Measurements from ENCODE around the gene ZRANB2.

Gene ZRANB2

DNA sequence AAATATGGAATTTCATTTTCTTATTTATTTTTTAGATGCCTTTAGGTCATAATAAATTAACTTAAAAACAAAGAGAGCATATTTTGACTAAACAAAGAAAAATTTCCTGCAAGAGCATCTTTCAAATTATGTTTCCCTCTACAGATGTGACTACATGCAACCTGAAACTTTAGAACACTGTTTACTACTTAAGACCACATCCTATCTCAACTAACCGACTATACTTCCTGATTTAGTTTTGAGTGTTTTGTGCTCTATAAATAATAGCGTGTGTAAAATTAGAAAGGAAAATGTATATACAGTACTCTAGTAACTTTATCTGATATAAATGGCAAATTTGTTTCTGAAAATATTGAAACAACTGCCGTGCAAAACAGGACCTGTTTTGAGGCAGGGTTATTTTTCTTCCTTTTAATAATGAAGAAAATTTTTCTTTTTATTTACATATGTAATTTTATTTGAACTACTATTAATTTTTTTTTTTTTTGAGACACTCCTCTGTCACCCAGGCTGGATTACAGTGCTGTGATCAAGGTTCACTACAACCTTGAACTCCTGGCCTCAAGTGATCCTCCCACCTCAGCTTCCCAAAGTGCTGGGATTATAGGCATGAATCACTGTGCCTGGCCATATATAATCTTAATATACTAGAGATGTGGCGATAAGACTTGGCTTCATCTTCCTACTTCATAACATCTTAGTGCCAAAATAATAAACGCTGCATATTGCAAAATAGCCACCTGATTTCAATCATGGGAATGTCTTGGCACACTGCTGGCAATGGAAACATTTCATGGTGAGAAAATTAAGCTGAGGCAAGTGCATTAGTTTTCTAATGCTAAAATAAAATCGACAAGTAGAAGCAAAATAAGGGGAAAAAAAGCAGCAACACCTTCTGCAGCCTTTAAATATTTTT lies 12.3 kb downstream of the ZRANB2 start:
- no peak for DNase-seq

- no peak for DNase-seq
Measured at GRCh38 chr1:71054791-71055190, 26.0 kb downstream of the ZRANB2 start.

GRCh38 chr1:71054281-71054731 lies 26.5 kb downstream of the ZRANB2 start:
- DNase-seq: peak in 1 of 2 experiments; percentile 35

GRCh38 chr1:71053758-71054157 lies 27.1 kb downstream of the ZRANB2 start:
- DNase-seq: peak in 1 of 2 experiments; percentile 23

DNA sequence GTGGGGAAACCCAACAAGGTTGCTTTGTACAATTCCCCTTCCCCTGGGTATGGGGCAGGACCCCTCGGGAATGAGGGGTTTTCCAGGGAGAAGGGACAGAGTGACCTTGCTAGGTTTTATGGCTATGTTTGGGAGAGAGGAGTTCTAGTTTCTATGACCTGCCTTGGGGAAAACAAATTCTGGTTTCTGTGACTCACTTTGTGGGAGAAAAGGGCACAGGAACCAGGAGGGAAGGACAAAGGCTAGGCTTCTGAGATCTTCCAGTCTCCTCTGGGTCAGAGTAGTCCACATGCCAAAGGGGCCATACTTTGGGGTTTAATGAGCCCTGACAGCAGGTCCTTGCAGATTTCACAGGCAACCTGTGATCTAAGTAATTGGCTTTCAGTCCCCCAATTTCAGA lies 27.7 kb downstream of the ZRANB2 start:
- DNase-seq: no peak

- DNase-seq: no peak
Measured at GRCh38 chr1:71049951-71050598, 30.8 kb downstream of the ZRANB2 start.

DNA sequence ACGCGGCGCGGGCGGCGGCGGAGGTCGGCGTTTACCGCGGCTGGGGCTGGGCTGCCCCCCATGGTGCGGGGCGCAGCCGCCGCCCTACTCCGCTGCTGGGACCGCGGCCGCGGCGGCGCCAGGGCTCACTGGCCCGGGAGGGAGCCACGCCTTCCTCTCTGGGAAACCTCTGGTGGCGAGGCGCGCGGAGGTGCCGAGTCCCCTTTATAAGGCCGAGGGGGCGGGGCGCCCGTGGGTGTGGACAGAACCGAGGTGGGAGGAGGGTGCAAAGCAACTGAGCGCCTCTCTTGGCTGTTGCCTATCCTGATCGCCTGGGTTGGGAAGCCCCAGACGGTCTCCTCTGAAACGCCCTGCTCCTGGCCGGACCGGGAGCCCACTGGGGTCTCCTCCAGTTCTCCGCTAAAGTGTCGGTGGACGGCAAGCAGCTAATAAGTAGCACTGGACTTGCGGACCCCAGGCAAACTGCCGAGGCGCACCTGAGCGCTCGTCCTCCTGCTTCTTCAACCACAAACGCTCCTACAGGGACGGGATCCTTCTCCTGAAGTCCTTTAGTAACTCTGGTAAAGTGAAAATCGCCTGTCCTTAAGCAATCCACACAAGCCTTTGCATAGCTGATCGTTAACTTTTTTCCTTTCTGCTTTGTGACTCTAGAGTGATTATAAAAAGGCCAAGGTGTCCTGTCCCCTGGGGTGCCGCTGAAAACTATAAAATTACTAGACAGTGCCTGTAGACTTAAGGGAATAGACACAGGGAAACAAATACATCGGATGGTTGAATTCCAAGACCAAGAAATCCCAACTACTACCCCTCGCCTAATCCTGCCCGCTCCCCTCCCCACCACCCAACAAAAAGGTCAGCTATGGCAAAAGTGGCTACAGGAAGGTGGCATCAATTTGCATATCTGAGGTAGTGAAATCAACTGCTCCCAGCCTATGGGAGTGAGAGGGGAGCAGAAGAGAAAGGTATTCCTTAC lies 32.9 kb downstream of the ZRANB2 start, which contains the start of gene PTGER3:
TSS of gene PTGER3 (minus strand) at position 182 of the 973 bp plus-strand sequence. CDS start 239 bp downstream, outside the sequence.
- peak; percentile 51 to 58 for DNase-seq

DNA sequence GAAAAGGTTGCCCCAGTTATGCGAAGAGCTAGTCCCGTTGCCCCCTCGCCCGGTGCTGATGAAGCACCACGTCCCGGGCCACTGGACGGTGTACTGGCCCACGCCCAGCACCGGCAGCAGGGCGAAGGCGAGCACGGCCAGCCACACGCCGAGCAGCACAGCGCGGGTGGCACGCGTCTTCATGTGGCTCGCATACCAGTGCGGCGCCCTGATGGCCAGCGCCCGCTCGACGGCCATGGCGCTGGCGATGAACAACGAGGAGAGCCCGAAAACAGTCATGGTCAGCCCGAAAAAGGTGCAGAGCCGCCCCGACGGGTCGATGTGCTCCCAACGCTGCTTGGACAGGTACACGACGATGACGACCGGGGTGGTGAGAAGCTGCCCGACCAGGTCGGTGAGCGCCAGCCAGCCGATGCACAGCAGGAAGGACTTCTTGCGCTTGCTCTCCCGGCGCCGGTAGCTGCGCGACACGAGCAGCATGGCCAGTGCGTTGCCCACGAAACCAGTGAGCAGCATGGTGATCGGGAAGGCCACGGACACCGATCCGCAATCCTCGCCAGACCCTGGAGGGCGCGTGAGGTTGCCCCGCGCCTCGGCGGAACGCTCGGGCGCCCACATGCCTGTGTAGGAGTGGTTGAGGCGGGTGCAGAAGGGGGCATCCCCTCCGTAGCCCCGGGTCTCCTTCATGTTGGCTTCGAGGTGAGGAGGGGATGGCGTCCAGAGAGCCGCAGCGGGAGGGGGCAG lies 33.8 kb downstream of the ZRANB2 start:
- DNase-seq: peak; percentile 41 to 46

- no peak for DNase-seq
Measured at GRCh38 chr1:71045463-71046028, 35.3 kb downstream of the ZRANB2 start.

- DNase-seq: no peak
Measured at GRCh38 chr1:71044833-71045232, 36.0 kb downstream of the ZRANB2 start.

DNA sequence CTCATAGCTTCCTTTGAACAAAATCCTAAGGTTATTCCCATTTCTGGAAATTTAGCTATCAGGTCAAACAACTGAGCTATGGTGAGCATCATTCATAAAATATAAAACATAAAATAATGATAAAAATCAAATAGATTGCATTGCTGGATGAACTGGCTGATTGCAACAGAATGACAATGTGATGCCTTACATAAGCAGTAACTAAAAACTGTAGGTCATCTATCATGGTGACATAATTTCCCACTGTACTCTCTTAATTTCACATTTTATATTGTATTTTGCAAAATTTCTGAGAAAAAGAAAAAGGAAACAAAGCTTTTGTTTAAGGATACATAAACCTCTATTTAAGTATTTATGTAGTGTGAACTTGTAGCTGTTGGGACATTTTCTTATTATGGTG lies 37.8 kb downstream of the ZRANB2 start:
- no peak for DNase-seq

DNA sequence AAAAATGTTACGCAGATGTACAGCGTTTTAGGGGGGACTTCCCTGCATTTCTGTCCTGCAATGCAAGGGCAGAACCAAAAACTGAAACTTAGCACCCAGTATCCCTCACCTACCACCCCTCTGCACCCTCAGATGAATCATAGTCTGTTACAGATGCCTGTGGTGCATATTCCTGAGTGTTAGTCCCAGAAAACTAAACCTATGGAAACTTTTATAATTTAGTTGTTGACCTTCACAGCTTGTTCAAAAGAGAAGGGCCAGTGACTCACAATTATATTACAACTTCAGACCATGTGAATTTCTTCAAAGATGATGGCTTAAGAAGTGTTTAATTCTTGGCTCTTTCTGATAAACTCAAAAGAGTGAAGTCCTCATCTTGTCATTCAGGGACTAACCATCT lies 39.0 kb downstream of the ZRANB2 start:
- no peak for DNase-seq

- no peak for DNase-seq
Measured at GRCh38 chr1:71039661-71040262, 41.1 kb downstream of the ZRANB2 start.

DNA sequence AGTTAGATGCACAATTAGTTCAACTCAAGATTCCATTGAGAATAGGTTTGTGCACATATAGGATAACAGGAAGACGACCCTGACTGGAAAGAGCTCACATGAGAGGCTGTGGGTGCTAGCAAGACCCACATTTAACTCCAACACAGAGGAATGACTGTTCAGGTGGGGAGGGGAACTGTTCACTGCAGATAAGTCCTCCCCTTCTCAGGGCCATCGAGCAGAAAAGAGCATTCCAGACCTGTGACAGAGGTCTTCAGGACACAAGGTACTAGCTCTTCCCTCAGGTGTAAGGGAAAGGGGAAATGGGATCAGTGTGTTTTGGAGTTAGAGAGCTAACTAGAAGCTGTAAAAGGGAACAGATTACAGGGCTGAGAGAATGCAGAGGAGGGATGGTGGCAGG lies 41.9 kb downstream of the ZRANB2 start:
- no peak for DNase-seq

DNA sequence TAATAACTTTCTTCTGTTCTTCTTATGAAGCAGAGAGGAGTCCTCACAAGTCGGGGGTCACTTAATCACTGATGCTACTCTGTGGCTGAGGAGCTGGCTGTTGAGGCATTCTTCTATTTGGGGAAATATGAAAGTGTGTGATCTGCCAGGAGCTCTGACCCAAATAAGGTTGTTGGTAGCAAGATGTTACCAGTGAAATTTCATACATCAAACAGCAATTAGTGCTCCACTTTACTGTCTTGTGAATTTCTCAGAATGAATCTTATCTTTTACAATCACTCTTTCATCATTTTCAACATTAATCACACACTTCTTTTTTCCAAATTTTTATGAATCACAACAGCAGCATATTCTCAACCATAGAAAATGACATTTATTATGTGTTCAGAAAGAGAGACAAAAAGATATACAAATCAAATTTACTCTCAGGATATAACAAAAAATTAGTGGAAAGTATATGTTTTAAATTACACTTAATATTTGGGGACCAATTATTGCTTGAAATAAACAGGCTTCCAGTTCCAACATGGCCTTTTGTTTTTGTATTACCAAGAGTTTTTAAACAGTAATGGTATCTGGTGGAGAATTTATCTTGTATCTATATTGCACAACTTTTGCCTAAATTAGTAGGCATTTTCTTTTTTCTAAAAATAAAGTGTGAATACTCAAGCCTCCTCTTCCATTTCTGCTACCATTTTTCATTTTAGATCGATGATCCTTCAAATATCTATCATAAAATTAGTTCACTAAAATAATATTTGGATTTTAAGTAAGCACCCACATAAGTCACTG lies 42.8 kb downstream of the ZRANB2 start:
- no peak for DNase-seq

GRCh38 chr1:71037066-71037465 lies 43.8 kb downstream of the ZRANB2 start:
- DNase-seq: no peak

DNA sequence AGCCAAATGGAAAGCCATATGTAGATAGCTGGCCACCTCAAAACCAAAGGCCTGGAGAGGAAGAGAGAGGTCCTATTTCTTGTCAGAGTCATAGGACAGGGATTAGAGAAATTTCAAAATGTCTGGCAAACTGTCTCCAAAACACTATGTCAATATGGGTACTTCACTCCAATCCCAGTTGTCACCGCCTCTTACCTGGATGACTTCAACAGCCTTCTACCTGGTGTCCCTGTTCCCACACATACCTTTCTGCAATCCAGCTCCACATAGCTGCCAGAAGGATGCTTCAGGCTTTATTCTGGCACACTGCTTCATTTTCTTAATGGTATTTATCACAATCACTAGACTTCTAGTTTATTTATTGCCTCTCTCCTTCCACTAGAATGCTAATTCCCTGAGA lies 47.7 kb downstream of the ZRANB2 start:
- DNase-seq: no peak

DNA sequence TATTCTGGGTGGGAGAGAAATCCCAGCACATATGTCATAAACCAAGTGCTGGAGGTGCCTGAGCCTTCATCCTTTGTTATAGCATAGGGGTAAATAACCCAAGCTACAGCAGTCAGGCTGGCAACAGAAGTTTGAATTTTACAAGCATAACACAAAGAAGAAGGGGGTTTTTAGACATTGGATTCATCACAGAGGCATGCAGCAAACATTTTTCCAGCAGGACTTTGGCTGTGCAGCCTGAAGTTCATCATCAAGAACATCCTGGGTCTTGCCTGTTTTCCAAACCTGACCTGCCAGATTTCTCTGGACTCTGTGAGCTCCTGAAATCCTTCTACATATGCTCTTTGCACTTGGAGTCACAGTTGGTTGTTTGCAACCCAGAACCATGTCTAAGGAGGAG lies 49.4 kb downstream of the ZRANB2 start:
- DNase-seq: no peak

DNA sequence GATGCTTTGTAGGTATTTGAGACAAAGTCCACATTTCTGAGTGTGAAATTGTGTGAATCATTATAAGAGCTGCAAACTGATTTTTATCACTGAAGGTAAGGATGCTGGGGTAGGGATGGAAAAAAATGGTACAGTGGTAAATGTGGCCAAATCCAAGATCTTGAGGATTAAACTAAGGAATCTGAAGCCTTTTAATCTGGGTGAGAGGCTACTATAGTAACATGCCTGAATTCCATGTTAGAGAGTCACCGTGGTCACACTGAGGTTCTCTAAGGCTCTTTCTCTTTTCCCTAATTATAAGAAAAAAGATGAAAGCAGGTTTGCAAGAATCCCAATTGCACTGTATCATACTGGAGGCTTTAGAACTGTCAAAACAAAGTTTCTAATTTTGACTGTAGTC lies 50.8 kb downstream of the ZRANB2 start:
- no peak for DNase-seq

GRCh38 chr1:71028981-71029380 lies 51.9 kb downstream of the ZRANB2 start:
- DNase-seq: no peak

All from activated T-cell treated with anti-CD3 and anti-CD28 coated beads, Interleukin-2, amount 50 U/mL, for 48 hours (primary cell).